ENCODE data around the gene SSUH2. TPM values are rescaled to one million over a fixed set of nuclear protein-coding genes. Genes with fewer than 3 reads are reported as not detected.

Gene SSUH2
- total and polyA plus RNA-seq, 2 of the 13 experiments (the other 11 are each of a cell fraction or from before 2014, with no cell fraction given), result 38.1 to 136 TPM

- TF ChIP-seq NFATC3 (CRISPR knock-in tag; IDR thresholded peaks at IDR 0.05) (no peak), CREM (IDR thresholded peaks at IDR 0.05) (peak; percentile 76), CREM (CRISPR knock-in tag; IDR thresholded peaks at IDR 0.05) (no peak), PHF8 (CRISPR knock-in tag; IDR thresholded peaks at IDR 0.05) (no peak), YY1 (IDR thresholded peaks at IDR 0.05; ENCODE audit: insufficient read depth, insufficient replicate concordance, low read depth, low read length) (no peak), ZNF567 (CRISPR knock-in tag; IDR thresholded peaks at IDR 0.05; ENCODE audit: borderline replicate concordance) (no peak), FOXK2 (IDR thresholded peaks at IDR 0.05) (no peak), GABPA (IDR thresholded peaks at IDR 0.05; ENCODE audit: low read depth, low read length) (no peak), GABPA (CRISPR knock-in tag; IDR thresholded peaks at IDR 0.05; ENCODE audit: low read depth) (no peak), ZSCAN5A (CRISPR knock-in tag; IDR thresholded peaks at IDR 0.05; ENCODE audit: borderline replicate concordance) (no peak), SMYD3 (CRISPR knock-in tag; IDR thresholded peaks at IDR 0.05) (no peak), ZNF10 (CRISPR knock-in tag; IDR thresholded peaks at IDR 0.05; ENCODE audit: borderline replicate concordance, low read depth) (no peak), BHLHE40 (IDR thresholded peaks at IDR 0.05; ENCODE audit: low read length) (no peak), ZNF691 (CRISPR knock-in tag; IDR thresholded peaks at IDR 0.05; ENCODE audit: borderline replicate concordance, low read depth) (no peak), NFE2 (CRISPR knock-in tag; IDR thresholded peaks at IDR 0.05) (no peak), RBFOX2 (IDR thresholded peaks at IDR 0.05; ENCODE audit: low read depth, low read length) (no peak), ARHGAP35 (CRISPR knock-in tag; IDR thresholded peaks at IDR 0.05; ENCODE audit: borderline replicate concordance) (no peak), TBX3 (IDR thresholded peaks at IDR 0.05; ENCODE audit: borderline replicate concordance) (peak; percentile 71), GATA4 (IDR thresholded peaks at IDR 0.05; ENCODE audit: borderline replicate concordance, low read depth) (peak; percentile 86; the same call in 1 of the 2 replicates), ASH2L (IDR thresholded peaks at IDR 0.05; ENCODE audit: insufficient read length, low read depth, low read length) (no peak), ZFAT (CRISPR knock-in tag; conservative IDR thresholded peaks at IDR 0.05) (no peak), MZF1 (CRISPR knock-in tag; IDR thresholded peaks at IDR 0.05; ENCODE audit: borderline replicate concordance) (no peak), GPBP1L1 (CRISPR knock-in tag; IDR thresholded peaks at IDR 0.05) (no peak), ZNF280D (CRISPR knock-in tag; IDR thresholded peaks at IDR 0.05) (no peak), SRY (CRISPR knock-in tag; IDR thresholded peaks at IDR 0.05) (no peak)
Measured at GRCh38 chr3:8655387-8655835, 10.8 kb upstream of the SSUH2 start (continued).

Data from HepG2 (cell line).